Peyer's patch (tissue), 4 donors: Measurements from ENCODE around the gene RIC3.

Experiments
- CTCF ChIP-seq, 6 experiments: fragments of 450-650 bp in 4 of 6; fragments of 200-600 bp in 2 of 6; sonication (generic) in 1 of 6; IDR thresholded peaks; one replicate each; pipeline ENCODE4 v1.5.1; 2017 to 2019; ENCODE audit warnings: antibody characterized with exemption in 6 of 6, mild to moderate bottlenecking in 3 of 6, moderate library complexity in 1 of 6
- POLR2A ChIP-seq, 2 donors: fragments of 450-650 bp; IDR thresholded peaks; one replicate each; pipeline ENCODE4 v1.5.1; 2017; ENCODE audit warnings: antibody characterized with exemption in 2 of 2, mild to moderate bottlenecking in 2 of 2, moderate library complexity in 2 of 2

- TF ChIP-seq CTCF (IDR thresholded peaks at IDR 0.05) (no peak), POLR2A (IDR thresholded peaks at IDR 0.05) (no peak)
Observed at GRCh38 chr11:8096575-8096974, 72.2 kb downstream of the RIC3 start.
